Neural cell (in vitro differentiated cells): ENCODE measurements around the gene FEM1B. TPM values are rescaled to one million over a fixed set of nuclear protein-coding genes. Genes with fewer than 3 reads are reported as not detected.

Source experiments
- H2AFZ ChIP-seq: fragments of 200-600, 300-800 bp; sonication (generic), shearing (Covaris generic); 2 replicates; pipeline ENCODE4 v1.6.0; 2014; ENCODE audit warnings: low read depth, mild to moderate bottlenecking, antibody characterized with exemption, low read length, moderate library complexity
- H3F3A ChIP-seq: fragments of 200-600 bp; shearing (Covaris generic); 2 replicates; pipeline ENCODE4 v1.6.1; 2016; ENCODE audit warnings: mild to moderate bottlenecking, moderate library complexity, mixed read lengths, antibody characterized with exemption, low read length; ENCODE audit not compliant: insufficient read depth, poor library complexity, severe bottlenecking
- H3K27ac ChIP-seq: fragments of 200-600, 300-800 bp; sonication (generic), shearing (Covaris generic); 2 replicates; pipeline ENCODE4 v1.5.1; 2014; ENCODE audit warnings: mild to moderate bottlenecking, low read length, moderate library complexity
- H3K27me3 ChIP-seq: fragments of 300-800, 200-600 bp; sonication (generic), shearing (Covaris generic); 2 replicates; pipeline ENCODE4 v1.6.0; 2014; ENCODE audit warnings: mild to moderate bottlenecking, low read depth, low read length, moderate library complexity; ENCODE audit not compliant: insufficient read depth
- H3K36me3 ChIP-seq: fragments of 300-800, 200-600 bp; sonication (generic), shearing (Covaris generic); 2 replicates; pipeline ENCODE4 v1.5.1; 2014; ENCODE audit warnings: mild to moderate bottlenecking, antibody characterized with exemption, low read length, moderate library complexity; ENCODE audit not compliant: insufficient read depth
- H3K4me2 ChIP-seq: fragments of 300-800, 200-600 bp; sonication (generic), shearing (Covaris generic); 2 replicates; pipeline ENCODE4 v1.6.0; 2014; ENCODE audit warnings: mild to moderate bottlenecking, low read length
- H3K4me3 ChIP-seq: fragments of 300-800, 200-600 bp; sonication (generic), shearing (Covaris generic); 2 replicates; pipeline ENCODE4 v1.5.1; 2014; ENCODE audit warnings: mild to moderate bottlenecking, low read length, moderate library complexity
- H3K79me2 ChIP-seq: fragments of 200-600 bp; shearing (Covaris generic); replicated peaks from 2 replicates; pipeline ENCODE4 v1.6.0; 2014; ENCODE audit warnings: mild to moderate bottlenecking, low read length, moderate library complexity; ENCODE audit not compliant: insufficient read depth
- H3K9ac ChIP-seq: fragments of 300-800, 200-600 bp; sonication (generic), shearing (Covaris generic); 2 replicates; pipeline ENCODE4 v1.6.1; 2016; ENCODE audit warnings: mild to moderate bottlenecking, low read length, mixed read lengths
- H3K9me2 ChIP-seq: fragments of 200-600 bp; shearing (Covaris generic); 2 replicates; pipeline ENCODE4 v1.6.1; 2016; ENCODE audit warnings: mild to moderate bottlenecking, low read length, mixed read lengths; ENCODE audit not compliant: insufficient read depth
- H3K9me3 ChIP-seq: fragments of 200-600, 300-800 bp; sonication (generic), shearing (Covaris generic); 2 replicates; pipeline ENCODE4 v1.6.1; 2016; ENCODE audit warnings: mild to moderate bottlenecking, mixed run types, low read length, moderate library complexity, mixed read lengths
- H4K20me1 ChIP-seq: fragments of 200-600 bp; shearing (Covaris generic); 2 replicates; pipeline ENCODE4 v1.6.1; 2016; ENCODE audit warnings: mild to moderate bottlenecking, mixed run types; ENCODE audit not compliant: insufficient read depth
- EP300 ChIP-seq: fragments of 450-650 bp; conservative IDR thresholded peaks from 2 replicates; pipeline ENCODE4 v1.6.1; 2014; ENCODE audit warnings: antibody characterized with exemption, mild to moderate bottlenecking, moderate library complexity; ENCODE audit not compliant: poor library complexity, severe bottlenecking
- EZH2 ChIP-seq: fragments of 200-600, 300-800 bp; shearing (Covaris generic), sonication (generic); IDR thresholded peaks from 2 replicates; pipeline ENCODE4 v1.6.1; 2014; ENCODE audit warnings: antibody characterized with exemption, low read length, borderline replicate concordance, mild to moderate bottlenecking; ENCODE audit not compliant: insufficient read depth, poor library complexity, severe bottlenecking
- MXI1 ChIP-seq: fragments of 450-650 bp; conservative IDR thresholded peaks from 2 replicates; pipeline ENCODE4 v1.6.1; 2014; ENCODE audit warnings: antibody characterized with exemption, mild to moderate bottlenecking; ENCODE audit not compliant: poor library complexity, severe bottlenecking
- POLR2AphosphoS5 ChIP-seq: IDR thresholded peaks from 2 replicates; pipeline ENCODE4 v1.6.1; 2012
- RAD21 ChIP-seq: fragments of 450-650 bp; conservative IDR thresholded peaks from 2 replicates; pipeline ENCODE4 v1.6.1; 2014; ENCODE audit warnings: antibody characterized with exemption, mild to moderate bottlenecking, moderate library complexity
- SMC3 ChIP-seq: fragments of 450-650 bp; conservative IDR thresholded peaks from 2 replicates; pipeline ENCODE4 v1.6.1; 2014; ENCODE audit warnings: antibody characterized with exemption, mild to moderate bottlenecking, moderate library complexity; ENCODE audit not compliant: poor library complexity
- TAF1 ChIP-seq: IDR thresholded peaks from 2 replicates; pipeline ENCODE4 v1.6.1; 2012; ENCODE audit warnings: low read depth
- polyA plus RNA-seq: library from polyadenylated mRNA; depleted of rRNA; stranded (reverse); fragments of >200 nt; gene quantifications from 2 replicates; pipeline ENCODE4 v1.2.3, GENCODE V29; 2014
- TF ChIP-seq, protein P1 (sequence below): fragments of 450-650 bp; IDR thresholded peaks from 2 replicates; pipeline ENCODE4 v1.5.1; 2014; ENCODE audit warnings: antibody characterized with exemption, mild to moderate bottlenecking, moderate library complexity; ENCODE audit not compliant: poor library complexity, severe bottlenecking
- TF ChIP-seq, protein P2 (sequence below): IDR thresholded peaks from 2 replicates; pipeline ENCODE4 v1.6.1; 2012; ENCODE audit warnings: borderline replicate concordance

The FEM1B gene
- polyA plus RNA-seq, 1 donor from 2014 or later = 58.0 TPM

DNA sequence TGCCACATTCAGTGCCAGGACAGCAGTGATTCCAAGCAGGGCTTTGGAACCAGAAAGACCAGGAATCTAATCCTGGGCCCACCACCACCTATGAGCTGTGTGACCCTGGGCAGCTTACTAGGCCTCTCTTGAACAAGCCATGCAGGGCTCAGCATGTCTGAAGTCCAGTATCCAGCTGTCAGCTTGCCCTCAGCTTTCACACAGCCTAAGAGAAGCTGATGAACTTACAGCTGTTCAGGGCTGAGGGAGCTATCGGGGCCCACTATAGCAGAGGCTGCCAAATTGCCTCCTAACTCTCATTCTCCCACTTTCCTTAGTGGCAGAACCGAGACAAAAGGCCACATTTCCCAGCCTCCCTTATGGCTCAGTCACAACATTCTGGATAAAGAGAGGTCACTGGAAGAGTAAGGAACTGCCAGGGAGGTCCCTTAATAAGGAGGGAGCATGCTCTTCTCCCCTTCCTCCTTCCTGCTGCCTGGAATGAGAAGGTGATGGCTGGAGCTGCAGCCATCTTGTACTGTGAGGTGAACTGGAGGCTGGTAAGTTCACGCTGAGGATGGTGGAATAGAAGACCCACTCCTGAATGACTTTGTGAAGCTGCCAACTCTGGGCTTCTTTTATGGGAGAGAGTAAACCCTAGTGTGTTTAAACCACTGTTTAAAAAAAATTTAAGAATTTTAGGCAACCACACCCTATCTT is 34.5 kb downstream of the FEM1B start:
- Histone ChIP-seq H3K9me3 (no peaks in the 10 kb centered on the region), H3K4me2 (no peak overlapping the region), H3K27me3 (no peaks in the 10 kb centered on the region), H3K79me2 (no peaks in the 10 kb centered on the region), H4K20me1 (no peaks in the 10 kb centered on the region), H3K4me3 (no peak overlapping the region), H3K9me2 (no peaks in the 10 kb centered on the region), H2AFZ (no peak overlapping the region), H3K36me3 (no peaks in the 10 kb centered on the region), H3F3A (no peaks in the 10 kb centered on the region), H3K9ac (no peak overlapping the region), H3K27ac (no peak overlapping the region)
- TF ChIP-seq POLR2AphosphoS5 (no peak), SMC3 (no peak), TAF1 (no peak), MXI1 (no peak), RAD21 (no peak), EP300 (no peak), EZH2 (no peak)
- TF ChIP-seq, protein P1, sequence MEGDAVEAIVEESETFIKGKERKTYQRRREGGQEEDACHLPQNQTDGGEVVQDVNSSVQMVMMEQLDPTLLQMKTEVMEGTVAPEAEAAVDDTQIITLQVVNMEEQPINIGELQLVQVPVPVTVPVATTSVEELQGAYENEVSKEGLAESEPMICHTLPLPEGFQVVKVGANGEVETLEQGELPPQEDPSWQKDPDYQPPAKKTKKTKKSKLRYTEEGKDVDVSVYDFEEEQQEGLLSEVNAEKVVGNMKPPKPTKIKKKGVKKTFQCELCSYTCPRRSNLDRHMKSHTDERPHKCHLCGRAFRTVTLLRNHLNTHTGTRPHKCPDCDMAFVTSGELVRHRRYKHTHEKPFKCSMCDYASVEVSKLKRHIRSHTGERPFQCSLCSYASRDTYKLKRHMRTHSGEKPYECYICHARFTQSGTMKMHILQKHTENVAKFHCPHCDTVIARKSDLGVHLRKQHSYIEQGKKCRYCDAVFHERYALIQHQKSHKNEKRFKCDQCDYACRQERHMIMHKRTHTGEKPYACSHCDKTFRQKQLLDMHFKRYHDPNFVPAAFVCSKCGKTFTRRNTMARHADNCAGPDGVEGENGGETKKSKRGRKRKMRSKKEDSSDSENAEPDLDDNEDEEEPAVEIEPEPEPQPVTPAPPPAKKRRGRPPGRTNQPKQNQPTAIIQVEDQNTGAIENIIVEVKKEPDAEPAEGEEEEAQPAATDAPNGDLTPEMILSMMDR = no peak
- TF ChIP-seq, protein P2, sequence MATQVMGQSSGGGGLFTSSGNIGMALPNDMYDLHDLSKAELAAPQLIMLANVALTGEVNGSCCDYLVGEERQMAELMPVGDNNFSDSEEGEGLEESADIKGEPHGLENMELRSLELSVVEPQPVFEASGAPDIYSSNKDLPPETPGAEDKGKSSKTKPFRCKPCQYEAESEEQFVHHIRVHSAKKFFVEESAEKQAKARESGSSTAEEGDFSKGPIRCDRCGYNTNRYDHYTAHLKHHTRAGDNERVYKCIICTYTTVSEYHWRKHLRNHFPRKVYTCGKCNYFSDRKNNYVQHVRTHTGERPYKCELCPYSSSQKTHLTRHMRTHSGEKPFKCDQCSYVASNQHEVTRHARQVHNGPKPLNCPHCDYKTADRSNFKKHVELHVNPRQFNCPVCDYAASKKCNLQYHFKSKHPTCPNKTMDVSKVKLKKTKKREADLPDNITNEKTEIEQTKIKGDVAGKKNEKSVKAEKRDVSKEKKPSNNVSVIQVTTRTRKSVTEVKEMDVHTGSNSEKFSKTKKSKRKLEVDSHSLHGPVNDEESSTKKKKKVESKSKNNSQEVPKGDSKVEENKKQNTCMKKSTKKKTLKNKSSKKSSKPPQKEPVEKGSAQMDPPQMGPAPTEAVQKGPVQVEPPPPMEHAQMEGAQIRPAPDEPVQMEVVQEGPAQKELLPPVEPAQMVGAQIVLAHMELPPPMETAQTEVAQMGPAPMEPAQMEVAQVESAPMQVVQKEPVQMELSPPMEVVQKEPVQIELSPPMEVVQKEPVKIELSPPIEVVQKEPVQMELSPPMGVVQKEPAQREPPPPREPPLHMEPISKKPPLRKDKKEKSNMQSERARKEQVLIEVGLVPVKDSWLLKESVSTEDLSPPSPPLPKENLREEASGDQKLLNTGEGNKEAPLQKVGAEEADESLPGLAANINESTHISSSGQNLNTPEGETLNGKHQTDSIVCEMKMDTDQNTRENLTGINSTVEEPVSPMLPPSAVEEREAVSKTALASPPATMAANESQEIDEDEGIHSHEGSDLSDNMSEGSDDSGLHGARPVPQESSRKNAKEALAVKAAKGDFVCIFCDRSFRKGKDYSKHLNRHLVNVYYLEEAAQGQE = no peak

- Histone ChIP-seq H3K27ac (no peak overlapping the region), H3K9me2 (no peaks in the 10 kb centered on the region), H3K36me3 (no peaks in the 10 kb centered on the region), H3K79me2 (no peaks in the 10 kb centered on the region), H2AFZ (no peak overlapping the region), H3K27me3 (no peaks in the 10 kb centered on the region), H3K4me2 (no peak overlapping the region), H3K4me3 (no peak overlapping the region), H3K9ac (no peak overlapping the region), H4K20me1 (no peaks in the 10 kb centered on the region), H3F3A (no peaks in the 10 kb centered on the region), H3K9me3 (no peaks in the 10 kb centered on the region)
- TF ChIP-seq POLR2AphosphoS5 = no peak
- no peak for TF ChIP-seq EP300
- TF ChIP-seq, protein P1 = no peak
- no peak for TF ChIP-seq RAD21
- TF ChIP-seq MXI1 = no peak
- no peak for TF ChIP-seq EZH2
- TF ChIP-seq, protein P2 = no peak
- TF ChIP-seq SMC3 = no peak
- TF ChIP-seq TAF1 = no peak
These were observed 35.2 kb downstream of the FEM1B start for GRCh38 chr15:68312701-68313204.
